GM18868 (cell line): ENCODE results near the gene DPEP1.
"Not testable (repeated sequence)": the region's sequence is repeated elsewhere in the genome, so short reads cannot be mapped to it uniquely, and the experiment has no call there.

Experiments
- ATAC-seq: cut with Tn5 transposase; IDR thresholded peaks from one replicate; pipeline ENCODE4 v1.9.1; 2021; ENCODE audit warnings: mild to moderate bottlenecking, moderate library complexity; ENCODE audit not compliant: unreplicated experiment

Gene DPEP1

DNA sequence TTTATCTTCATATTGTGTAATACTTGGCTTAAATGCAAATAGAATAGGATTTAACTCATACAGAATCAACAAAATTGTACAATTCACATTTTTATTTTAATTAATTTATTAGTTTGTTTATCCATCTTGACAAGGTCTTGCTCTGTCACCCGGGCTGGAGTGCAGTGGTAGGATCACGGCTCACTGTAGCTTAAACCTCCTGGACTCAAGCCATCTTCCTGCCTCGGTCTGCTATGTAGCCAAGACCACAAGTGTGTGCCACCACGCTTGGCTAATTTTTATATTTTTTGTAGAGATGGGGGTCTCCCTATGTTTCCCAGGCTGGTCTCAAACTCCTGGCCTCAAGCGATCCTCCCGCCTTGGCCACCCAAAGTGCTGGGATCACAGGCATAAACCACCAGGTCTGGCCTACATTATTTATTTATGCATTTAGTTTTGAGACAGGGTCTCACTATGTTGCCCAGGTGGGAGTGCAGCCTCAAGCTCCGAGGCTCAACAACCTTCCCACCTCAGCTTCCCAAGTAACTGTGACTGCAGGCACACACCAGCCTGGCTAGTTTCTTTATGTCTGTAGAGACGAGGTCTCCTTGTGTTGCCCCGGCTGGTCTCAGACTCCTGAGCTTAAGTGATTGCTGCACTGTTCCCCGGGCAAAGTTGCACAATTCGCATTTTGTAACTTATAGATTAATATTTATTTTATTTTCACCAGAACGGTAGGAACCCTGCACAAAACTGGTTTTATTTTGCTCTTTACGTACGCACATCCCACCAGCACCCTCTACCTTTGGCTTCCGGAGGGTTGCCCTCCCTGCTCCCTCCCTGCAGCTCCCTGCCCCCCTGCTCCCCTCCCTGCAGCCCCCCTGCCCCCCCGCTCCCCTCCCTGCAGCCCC is 4.9 kb downstream of the DPEP1 start:
- ATAC-seq: no peak

DNA sequence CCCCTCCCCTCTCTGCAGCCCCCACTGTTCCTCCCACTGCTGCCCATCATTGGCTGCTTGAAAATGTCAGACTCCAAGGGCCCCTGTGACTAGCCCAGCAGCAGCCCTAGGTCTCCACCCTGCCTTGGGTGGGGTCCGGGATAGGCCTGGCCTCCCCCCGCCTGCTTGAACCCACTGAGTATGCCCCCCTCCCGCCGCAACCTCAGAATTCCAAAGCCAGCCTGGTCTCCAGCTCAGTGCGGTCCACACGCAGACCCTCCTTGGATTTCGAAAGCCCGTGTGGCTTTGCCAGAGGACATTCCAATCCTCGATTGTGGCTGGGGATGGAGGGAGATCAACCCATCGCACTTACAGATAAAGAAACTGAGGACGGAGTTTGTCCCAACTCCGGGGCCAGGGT is 6.4 kb downstream of the DPEP1 start:
- no peak for ATAC-seq

DNA sequence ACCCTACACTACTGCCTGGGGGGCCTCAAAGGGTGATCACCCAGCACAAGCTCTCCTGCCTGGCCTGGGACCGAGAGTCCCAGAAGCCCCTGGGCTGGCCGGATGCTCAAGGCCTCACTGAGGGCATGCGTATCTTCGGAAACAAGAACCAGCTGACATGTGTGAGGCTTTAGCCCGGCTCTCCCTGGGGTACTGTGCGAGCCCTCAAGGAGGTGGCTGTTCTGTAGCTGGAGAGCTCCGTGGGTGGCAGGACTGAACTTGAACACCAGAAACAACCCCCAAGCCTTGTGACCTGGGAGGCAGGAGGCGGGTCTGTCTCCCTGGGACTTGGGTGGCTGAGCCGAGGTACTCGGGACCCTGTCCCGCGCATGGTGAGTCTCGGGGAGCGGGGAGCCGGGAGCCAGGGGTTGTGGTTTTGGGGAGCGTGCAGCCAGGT is 7.0 kb downstream of the DPEP1 start:
- ATAC-seq: no peak

DNA sequence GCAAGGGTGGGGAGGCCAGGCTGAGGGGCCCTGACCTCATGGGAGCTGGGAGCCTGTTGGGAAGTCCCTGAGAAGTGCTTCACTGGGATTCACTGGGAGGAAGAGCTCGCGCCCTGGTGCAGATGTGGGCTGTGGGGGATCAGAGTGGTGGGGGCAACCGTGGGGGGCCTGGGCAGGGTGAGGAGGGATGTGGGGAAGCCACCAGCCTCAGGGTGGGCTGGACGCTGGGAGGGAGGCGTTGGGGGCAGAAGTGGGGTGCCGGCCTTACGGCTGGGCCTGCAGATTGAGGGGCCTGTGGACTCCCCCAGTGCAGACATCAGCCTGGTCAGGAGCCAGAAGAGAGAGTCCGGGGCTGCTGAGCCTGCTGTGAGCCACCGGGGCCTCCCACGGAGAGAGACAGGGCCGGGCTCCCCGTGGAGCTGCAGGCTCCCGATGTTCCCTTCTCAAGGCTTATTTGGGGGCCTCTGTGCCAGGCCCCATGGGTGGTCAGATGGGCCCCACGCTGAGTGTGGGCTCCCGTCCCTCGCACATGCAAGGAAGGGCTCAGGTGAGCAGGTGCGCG is 7.8 kb downstream of the DPEP1 start:
- no peak for ATAC-seq

DNA sequence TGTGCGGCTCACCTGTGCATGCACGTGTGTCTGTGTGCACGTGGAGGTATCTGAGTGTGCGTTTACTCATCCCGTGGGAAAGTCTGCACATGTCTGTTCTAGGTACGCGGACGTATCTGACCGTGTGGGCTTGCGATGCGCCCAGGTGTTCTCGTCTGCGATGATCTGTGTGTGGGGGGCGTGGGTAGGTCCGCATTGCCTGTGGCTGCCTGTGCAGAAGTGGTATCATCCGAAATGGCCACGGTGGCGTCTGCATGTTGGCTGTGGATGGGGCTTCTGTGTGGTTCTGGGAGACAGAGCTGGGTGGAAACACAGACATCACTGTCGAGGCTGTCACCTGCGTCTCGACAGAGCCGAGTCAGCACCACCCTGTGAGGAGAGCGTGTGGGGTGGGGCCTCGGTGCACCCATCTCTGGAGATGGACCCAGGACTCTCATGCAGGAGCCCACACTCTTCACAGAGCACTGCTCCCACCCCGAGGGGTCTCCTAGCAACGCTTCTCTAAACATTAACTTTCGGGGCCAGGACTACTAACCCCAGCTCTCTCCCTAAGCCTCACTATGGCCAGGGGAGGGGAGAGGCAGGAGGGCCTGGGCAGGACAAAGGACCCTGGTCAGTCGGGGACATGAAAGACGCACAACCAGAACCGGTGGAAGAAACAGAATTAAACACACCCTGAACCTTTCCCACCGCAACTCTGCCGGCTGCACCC is 8.4 kb downstream of the DPEP1 start:
- no peak for ATAC-seq

DNA sequence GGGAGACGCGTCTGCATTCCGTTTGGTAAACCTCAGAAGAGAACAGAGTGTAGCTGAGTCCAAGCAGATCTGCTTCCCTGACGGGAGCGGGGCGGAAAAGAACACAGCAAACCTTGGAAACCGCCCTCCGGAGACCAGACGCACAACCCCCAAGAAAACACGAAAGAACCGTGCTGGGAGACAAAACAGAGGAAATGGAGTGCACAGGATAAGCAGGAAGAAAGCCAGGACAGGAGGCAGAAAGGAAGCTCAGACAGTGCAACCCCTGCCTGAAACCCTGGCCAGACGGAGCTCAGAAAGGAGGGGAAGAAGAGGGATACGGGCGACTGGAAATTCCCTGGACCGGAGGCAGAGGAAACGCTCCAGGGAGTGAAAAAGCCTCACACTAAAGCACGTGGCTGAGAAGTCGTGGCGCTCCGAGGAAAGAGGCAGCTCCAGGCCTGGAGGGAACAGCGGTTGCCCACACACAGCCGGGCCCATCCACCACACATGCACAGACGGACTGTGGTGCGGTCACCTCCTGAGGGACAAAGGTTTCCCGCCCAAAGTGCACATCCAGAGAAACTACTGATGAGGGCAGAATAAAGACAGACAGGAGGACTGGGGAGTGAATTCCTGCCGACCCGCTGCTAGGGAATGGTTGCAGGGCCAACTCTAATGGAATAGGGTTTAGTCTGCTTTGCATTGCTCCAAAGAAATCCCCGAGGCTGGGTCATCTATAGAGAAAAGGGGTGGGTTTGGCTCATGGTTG is 10.2 kb downstream of the DPEP1 start:
- no peak for ATAC-seq

DNA sequence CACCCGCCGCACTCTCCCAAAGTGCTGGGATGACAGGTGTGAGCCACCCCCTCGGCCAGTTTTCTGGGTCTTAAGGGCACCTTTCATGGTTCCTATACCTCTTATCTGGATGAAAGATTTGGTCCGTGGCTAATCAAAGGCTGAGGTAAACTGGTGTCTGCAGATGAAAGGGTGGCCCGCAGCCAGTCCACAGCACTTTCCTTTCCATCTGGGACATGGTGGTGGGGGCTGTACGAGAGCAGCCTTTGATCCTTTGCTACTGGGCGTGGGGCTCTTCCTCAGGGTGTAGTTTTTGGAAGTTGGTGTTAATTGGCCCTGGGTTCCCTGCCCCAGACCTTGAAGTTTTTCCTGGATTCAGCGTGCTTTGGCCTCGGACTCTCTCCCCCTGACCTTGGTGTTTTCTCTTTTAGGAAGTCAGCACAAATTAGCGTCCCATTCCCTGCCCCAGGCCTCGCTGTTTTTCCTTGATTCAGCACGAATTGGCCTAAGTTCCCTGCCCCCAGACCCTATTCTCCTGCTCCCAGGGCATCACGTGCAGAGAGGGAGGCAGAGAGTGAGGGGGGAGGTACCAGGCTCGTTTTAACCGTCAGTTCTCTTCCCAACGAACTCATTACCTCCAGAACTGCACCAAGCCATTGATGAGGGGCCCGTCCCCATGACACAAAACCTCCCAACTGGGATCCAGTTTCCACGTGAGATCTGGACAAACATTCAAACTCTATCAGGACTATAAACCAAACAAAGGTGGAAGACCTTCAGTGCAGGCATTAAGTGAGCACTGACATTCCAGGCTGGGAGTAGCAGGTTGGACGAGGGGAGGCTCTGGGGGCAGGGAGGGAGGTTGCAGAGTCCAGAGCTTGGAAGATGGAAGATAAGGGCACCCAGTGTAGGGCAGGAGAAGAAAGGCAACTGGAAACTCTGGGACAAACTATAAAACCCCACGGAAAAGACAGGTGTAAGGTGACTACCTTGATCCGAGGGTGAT is 11.6 kb downstream of the DPEP1 start:
- ATAC-seq: no peak

DNA sequence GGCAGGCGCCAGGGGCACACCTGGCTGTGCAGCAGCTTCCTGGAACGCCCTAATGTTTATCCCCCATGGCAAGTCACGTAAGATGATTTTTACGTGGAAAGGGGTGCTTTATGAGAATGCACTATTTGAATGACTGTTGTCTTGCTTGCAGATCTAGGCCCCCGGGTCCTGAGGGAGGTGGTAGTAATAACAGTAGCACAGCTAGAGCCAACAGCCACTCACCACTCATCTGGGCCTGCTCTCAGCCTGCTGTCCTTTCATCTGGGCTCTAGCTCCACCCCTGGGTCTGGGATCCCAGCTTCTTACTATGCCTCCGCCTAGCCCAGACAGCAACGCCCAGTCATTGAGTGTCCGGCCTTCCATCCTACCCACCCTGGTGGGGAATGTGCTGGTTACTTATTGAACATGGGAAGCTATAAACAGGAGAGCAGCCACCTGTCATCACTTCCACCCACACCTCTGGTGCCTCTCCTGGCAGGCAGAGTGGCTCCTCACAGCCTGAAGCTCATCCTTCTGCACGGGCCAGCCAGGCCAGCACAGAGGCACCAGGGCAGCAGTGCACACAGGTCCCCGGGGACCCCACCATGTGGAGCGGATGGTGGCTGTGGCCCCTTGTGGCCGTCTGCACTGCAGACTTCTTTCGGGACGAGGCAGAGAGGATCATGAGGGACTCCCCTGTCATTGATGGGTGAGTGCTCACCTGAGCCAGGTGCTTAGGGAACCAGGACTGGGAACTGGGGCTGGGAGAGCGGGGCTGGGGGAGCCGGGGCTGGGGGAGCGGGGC is 16.6 kb downstream of the DPEP1 start:
- no peak for ATAC-seq

DNA sequence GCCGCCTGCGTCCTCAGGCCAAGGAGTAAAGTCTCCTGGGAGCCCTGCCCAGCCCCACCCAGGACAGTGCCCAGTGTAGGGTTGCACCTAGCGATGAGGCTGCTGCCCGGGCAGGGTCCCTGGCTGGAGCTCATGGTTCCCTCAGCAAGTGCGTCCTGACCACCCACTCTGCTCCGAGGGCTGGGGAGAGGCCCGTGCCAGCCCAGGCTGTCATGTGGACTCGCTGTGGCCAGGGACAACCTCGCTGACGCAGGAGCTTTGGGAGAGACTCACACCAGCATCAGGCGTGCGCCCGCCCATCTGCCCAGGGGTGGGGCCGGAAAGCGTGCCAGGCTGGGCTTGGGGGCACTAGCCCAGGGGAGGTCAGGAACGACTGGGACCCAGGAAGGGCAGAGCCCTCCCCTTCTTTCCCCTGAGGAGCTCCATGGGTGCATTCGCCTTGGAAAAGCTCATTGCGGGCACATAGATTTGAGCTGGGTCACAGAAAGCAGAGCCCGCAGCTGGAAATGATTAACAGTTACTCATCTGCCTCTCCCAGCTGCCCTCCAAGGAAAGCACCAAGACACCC is 19.7 kb downstream of the DPEP1 start:
- ATAC-seq: no peak

DNA sequence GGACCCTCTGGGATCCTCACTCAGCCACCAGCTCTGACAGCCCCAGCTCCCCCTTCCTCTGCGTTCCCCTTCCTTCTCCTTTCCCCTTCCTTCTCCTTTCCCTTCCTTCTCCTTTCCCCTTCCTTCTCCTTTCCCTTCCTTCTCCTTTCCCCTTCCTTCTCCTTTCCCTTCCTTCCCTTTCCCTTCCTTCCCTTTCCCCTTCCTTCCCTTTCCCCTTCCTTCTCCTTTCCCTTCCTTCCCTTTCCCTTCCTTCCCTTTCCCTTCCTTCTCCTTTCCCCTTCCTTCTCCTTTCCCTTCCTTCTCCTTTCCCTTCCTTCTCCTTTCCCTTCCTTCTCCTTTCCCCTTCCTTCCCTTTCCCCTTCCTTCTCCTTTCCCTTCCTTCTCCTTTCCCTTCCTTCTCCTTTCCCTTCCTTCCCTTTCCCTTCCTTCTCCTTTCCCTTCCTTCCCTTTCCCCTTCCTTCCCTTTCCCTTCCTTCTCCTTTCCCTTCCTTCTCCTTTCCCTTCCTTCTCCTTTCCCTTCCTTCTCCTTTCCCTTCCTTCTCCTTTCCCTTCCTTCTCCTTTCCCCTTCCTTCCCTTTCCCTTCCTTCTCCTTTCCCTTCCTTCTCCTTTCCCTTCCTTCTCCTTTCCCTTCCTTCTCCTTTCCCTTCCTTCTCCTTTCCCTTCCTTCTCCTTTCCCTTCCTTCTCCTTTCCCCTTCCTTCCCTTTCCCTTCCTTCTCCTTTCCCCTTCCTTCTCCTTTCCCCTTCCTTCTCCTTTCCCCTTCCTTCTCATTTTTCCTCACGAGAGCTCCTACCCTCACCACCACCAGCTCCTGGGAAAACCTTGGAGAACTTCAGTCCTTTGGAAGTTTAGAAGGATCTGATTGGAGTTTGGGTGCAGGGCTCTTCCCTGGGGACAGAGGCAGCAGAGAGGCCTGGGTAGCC is 21.3 kb downstream of the DPEP1 start:
- ATAC-seq: not testable (repeated sequence)

DNA sequence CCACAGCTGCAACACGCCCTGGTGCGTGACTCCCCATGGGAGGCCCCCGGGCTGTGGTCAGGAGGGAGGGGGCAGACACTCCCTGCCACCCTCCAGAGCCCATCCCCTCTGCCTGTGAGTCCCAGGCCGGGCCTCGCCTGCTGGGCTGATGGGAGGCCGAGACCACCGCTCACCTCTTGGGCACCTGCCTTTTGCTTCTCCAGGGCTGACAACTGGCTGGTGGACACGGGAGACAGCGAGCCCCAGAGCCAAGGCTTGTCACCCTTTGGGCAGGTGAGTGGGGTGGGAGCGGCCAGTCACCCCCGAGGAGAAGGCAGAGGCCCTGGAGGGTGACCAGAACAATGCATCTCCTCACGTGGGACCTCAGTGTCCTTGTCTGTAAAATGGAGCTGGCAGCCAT is 23.2 kb downstream of the DPEP1 start:
- ATAC-seq: no peak

DNA sequence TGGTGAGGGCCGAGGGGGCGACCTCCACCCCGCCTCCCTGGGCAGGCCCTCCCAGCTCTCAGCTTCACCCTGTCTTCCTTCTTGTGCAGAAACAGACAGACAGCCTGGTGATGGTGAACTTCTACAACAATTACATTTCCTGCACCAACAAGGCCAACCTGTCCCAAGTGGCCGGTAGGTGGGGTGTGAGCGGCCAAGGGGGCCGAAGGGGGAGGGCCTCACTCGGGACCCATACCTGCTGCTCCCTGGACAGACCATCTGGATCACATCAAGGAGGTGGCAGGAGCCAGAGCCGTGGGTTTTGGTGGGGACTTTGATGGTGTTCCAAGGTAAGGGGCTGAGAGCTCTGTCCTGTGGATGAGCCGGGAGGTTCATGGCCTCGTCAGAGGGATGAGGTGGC is 23.9 kb downstream of the DPEP1 start:
- ATAC-seq: no peak

DNA sequence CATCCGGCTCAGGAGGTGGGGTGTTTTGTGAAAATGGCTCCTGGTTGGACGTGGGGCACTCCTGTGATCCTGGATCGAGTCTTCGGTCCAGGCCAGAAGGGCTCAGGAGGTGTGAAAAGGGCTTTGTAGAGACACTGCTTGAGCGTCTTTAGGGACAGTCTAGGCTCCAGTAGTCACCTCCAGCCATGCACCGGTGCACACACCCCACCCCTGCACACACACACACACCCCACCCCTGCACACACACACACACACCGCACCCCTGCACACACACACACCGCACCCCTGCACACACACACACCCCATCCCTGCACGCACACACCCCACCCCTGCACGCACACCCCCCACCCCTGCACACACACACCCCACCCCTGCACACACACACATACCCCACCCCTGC is 25.0 kb downstream of the DPEP1 start:
- ATAC-seq: no peak

DNA sequence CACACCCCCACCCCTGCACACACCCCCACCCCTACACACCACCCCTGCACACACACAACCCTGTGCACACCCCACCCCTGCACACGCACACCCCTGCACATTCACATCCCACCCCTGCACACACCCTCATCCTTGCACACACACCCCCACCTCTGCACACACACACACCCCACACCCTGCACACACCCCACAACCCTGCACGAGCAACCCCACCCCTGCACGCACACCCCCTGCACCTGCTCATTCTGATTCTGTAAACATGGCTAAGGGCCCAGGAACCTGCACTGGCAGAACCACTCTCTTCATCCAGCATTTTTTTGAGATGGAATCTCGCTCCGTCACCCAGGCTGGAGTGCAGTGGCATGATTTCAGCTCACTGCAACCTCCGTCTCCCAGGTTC is 25.9 kb downstream of the DPEP1 start:
- no peak for ATAC-seq

DNA sequence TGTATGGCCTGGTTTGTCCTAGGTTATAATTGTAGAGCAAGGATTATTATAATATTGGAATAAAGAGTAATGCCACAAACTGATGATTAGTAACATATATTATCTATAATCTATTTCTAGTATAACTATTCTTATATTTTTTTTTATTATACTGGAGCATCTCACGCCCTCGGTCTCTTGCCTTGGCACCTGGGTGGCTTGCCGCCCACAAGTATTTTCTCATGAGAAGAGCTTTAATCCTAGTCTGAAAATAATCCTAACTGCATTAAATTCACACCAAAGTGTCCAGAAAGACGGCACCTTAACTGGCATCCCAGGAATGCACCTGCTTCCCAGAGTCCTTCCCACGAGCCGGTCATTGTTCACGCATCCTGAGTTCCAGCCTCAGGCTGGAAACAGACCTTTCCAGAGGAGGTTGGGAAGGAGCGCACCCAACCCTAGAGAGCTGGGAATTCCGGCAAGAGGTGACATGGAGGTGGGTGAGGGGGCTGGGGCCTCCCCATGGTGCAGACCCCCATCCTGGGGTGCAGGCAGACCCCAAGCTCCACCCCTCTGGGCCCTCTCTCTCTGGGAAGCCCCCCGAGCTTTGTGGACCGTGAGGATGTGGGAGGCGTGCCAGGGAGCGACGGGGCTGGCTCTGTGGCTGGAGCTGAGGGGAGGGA is 28.1 kb downstream of the DPEP1 start:
- no peak for ATAC-seq

DNA sequence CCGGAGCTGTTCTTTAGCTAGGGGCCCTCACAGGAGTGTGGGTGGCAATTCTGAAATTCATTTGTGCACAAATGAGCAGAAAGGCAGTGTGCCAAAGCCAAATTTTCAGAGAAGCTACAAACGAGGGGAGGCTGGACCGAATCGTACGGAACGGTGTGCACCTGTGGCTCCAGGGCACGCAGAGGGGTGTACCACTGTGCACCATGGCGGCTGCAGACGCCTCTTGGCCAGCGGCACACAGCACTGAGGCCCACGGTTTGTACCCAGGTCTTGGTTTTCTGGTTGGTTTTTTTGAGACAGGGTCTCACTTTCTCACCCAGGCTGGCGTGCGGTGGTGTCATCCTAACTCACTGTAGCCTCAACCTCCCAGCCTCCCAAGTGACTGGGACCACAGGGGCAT is 29.1 kb downstream of the DPEP1 start:
- ATAC-seq: no peak

DNA sequence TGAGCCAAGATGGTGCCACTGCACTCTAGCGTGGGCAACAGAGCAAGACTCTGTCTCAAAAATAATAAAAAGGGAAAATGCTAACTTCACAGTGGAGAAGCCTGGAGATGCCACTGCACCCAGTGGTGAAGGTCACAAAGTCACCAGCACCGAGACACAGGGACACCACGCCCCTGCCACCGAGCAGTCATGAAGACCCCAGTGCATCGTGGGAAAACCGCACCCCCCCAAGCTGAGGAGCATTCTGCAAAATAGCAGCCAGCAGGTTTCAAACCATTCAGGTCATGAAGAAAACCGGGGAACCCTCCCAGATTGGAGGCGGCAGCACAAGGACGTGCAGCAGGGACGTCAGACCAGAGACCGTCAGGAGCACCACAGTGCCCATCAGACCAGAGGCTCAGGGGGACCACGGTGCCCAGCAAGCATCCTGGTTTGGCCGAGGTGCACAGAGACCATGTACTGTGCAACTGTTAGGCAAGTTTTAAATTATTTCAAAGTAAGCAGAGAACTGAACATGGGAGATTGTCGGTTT is 30.4 kb downstream of the DPEP1 start:
- no peak for ATAC-seq
